Endothelial cell of umbilical vein (primary cell): ENCODE results near the gene NFIC. TPM values are rescaled to one million over a fixed set of nuclear protein-coding genes. Genes with fewer than 3 reads are reported as not detected.

Source experiments
- BruUV-seq: library from RNA; stranded (reverse); fragments of 400-500 nt; replicated peaks from 2 replicates; lab custom pipeline; 2021; lab: Mats Ljungman, UMichigan
- CTCF ChIA-PET: fragments of 300-600, 350-600 bp; sonication (Branson Sonifier 250); formaldehyde crosslinking; loops from one replicate; lab custom pipeline; 2021; ENCODE audit warnings: antibody characterized with exemption, inconsistent platforms; lab: Charles Lee
- POLR2A ChIA-PET: fragments of 300-600, 350-600 bp; sonication (Branson Sonifier 250); formaldehyde crosslinking; loops from one replicate; lab custom pipeline; 2021; ENCODE audit warnings: antibody characterized with exemption, inconsistent platforms; lab: Charles Lee
- DNase-seq: peaks from one replicate; pipeline ENCODE4 v3.0.0-alpha.2; 2011; ENCODE audit warnings: low read depth, low spot score
- FAIRE-seq: peaks from 2 replicates; lab custom pipeline; 2011; peaks lifted over from hg19 to GRCh38; lab: Jason Lieb, UNC
- H2AFZ ChIP-seq: 2 replicates; pipeline ENCODE4 v1.6.0; 2012; ENCODE audit warnings: low read depth, low read length, control low read depth, inconsistent platforms
- H3K27ac ChIP-seq: 2 replicates; pipeline ENCODE4 v1.5.1; 2011; ENCODE audit warnings: low read depth, mild to moderate bottlenecking, control low read depth, low read length, moderate library complexity; ENCODE audit not compliant: insufficient read depth
- H3K27me3 ChIP-seq, 2 experiments: 2 replicates each; pipeline versions ENCODE4 v1.6.0 to v1.6.1; 2011; ENCODE audit warnings: low read length in 2 of 2, mixed read lengths in 1 of 2; ENCODE audit not compliant: control insufficient read depth in 2 of 2, insufficient read depth in 2 of 2
- H3K36me3 ChIP-seq, 2 experiments: 2 replicates in 1 of 2; 3 replicates in 1 of 2; pipeline ENCODE4 v1.5.1; 2011; ENCODE audit warnings: low read length in 2 of 2, mild to moderate bottlenecking in 1 of 2, moderate library complexity in 1 of 2; ENCODE audit not compliant: control insufficient read depth in 2 of 2, insufficient read depth in 2 of 2; ENCODE audit errors: extremely low read depth in 1 of 2
- H3K4me1 ChIP-seq: 3 replicates; pipeline ENCODE4 v1.5.1; 2011; ENCODE audit warnings: mild to moderate bottlenecking, low read length; ENCODE audit not compliant: control insufficient read depth, insufficient read depth; ENCODE audit errors: extremely low read depth
- H3K4me2 ChIP-seq: 2 replicates; pipeline ENCODE4 v1.6.1; 2011; ENCODE audit warnings: low read length, control low read depth, mixed read lengths; ENCODE audit not compliant: insufficient read depth
- H3K4me3 ChIP-seq, 3 experiments: fragments of 200-600 bp in 1 of 3; sonication (generic), shearing (Covaris generic) in 1 of 3; replicated peaks in 1 of 3; 2 replicates each; pipeline ENCODE4 v1.5.1; 2011 to 2016; ENCODE audit warnings: control low read depth in 3 of 3, low read length in 3 of 3, mild to moderate bottlenecking in 2 of 3, inconsistent platforms in 1 of 3, low read depth in 1 of 3, moderate library complexity in 1 of 3; ENCODE audit not compliant: insufficient read depth in 1 of 3
- H3K79me2 ChIP-seq: 2 replicates; pipeline ENCODE4 v1.6.0; 2012; ENCODE audit warnings: low read length, inconsistent platforms; ENCODE audit not compliant: control insufficient read depth, insufficient read depth
- H3K9ac ChIP-seq: replicated peaks from 2 replicates; pipeline ENCODE3; 2011; ENCODE audit warnings: low read length, control low read depth; ENCODE audit not compliant: insufficient read depth; ENCODE audit errors: extremely low read depth
- H3K9me1 ChIP-seq: replicated peaks from 3 replicates; pipeline ENCODE4 v1.6.0; 2011; ENCODE audit warnings: mild to moderate bottlenecking, low read length; ENCODE audit not compliant: control insufficient read depth, insufficient read depth; ENCODE audit errors: extremely low read depth
- H3K9me3 ChIP-seq: replicated peaks from 2 replicates; pipeline ENCODE4 v1.5.1; 2012; ENCODE audit warnings: low read length, inconsistent platforms; ENCODE audit not compliant: control insufficient read depth, insufficient read depth
- H4K20me1 ChIP-seq: replicated peaks from 2 replicates; pipeline ENCODE3; 2011; ENCODE audit warnings: mild to moderate bottlenecking, low read length; ENCODE audit not compliant: control insufficient read depth, insufficient read depth; ENCODE audit errors: extremely low read depth
- EZH2 ChIP-seq: IDR thresholded peaks from 2 replicates; pipeline ENCODE4 v1.6.1; 2012; ENCODE audit warnings: borderline replicate concordance, low read depth, mild to moderate bottlenecking, moderate library complexity, low read length, inconsistent platforms; ENCODE audit not compliant: severe bottlenecking
- FOS ChIP-seq: IDR thresholded peaks from 2 replicates; pipeline ENCODE4 v1.6.1; 2011; ENCODE audit warnings: mild to moderate bottlenecking, low read length, moderate library complexity, borderline replicate concordance; ENCODE audit not compliant: insufficient read depth
- GATA2 ChIP-seq: IDR thresholded peaks from 2 replicates; pipeline ENCODE4 v1.7.0; 2011; ENCODE audit warnings: low read depth, mild to moderate bottlenecking, moderate library complexity, mixed read lengths, low read length; ENCODE audit not compliant: insufficient read length, insufficient read depth
- JUN ChIP-seq: IDR thresholded peaks from 2 replicates; pipeline ENCODE4 v1.6.1; 2011; ENCODE audit warnings: borderline replicate concordance, low read depth; ENCODE audit not compliant: insufficient read length, insufficient read depth
- MAX ChIP-seq: IDR thresholded peaks from 2 replicates; pipeline ENCODE4 v1.6.1; 2011; ENCODE audit not compliant: insufficient read depth, insufficient read length
- MYC ChIP-seq: IDR thresholded peaks from one replicate; pipeline ENCODE4 v1.6.1; 2011; ENCODE audit warnings: mild to moderate bottlenecking, low read depth, low read length
- POLR2A ChIP-seq: IDR thresholded peaks from 2 replicates; pipeline ENCODE4 v1.6.1; 2012; ENCODE audit warnings: low read depth, mild to moderate bottlenecking, control low read depth, low read length
- POLR2AphosphoS5 ChIP-seq: IDR thresholded peaks from 2 replicates; pipeline ENCODE4 v1.6.1; 2012; ENCODE audit warnings: low read depth, mild to moderate bottlenecking, control low read depth, low read length, moderate library complexity; ENCODE audit not compliant: insufficient read depth
- dilution Hi-C: fragments of 300-500 bp; cut with MboI; formaldehyde crosslinking; loops from one replicate; pipeline ENCODE4 v1.15.0; 2019; ENCODE audit warnings: low sequenced_read_pairs; ENCODE audit not compliant: extremely low pct_ligation_motif_present
- intact Hi-C: fragments of 100-400 bp; cut with micrococcal nuclease; formaldehyde crosslinking; loops from one replicate; pipeline ENCODE4 v1.10.0; 2022
- polyA plus RNA-seq, 4 experiments: library from polyadenylated mRNA; depleted of rRNA in 3 of 4; stranded (reverse) in 3 of 4; unstranded in 1 of 4; fragments of >200 nt; gene quantifications; 2 replicates each; pipeline versions ENCODE4 v1.2.1 to v1.2.3, GENCODE V29; 2011 to 2012; ENCODE audit warnings: missing spikeins in 1 of 4
- total RNA-seq: library from RNA; stranded (reverse); gene quantifications from 2 replicates; pipeline ENCODE4 v1.2.3, GENCODE V29; 2021
- TF ChIP-seq, protein P1 (sequence below), 2 donors: IDR thresholded peaks; 1 replicate in 1 of 2; 2 replicates in 1 of 2; pipeline ENCODE4 v1.5.1; 2011; ENCODE audit warnings: low read length in 2 of 2, mild to moderate bottlenecking in 2 of 2, moderate library complexity in 2 of 2, control low read depth in 1 of 2, inconsistent platforms in 1 of 2, low read depth in 1 of 2; ENCODE audit not compliant: insufficient read depth in 1 of 2; ENCODE audit errors: extremely low read depth in 1 of 2

NFIC gene
- total and polyA plus RNA-seq, 2 donors (not counting 3 experiments of a cell fraction or from before 2014, with no cell fraction given) = 11.4 to 133 TPM

GRCh38 chr19:3517638-3518037 lies 151.3 kb downstream of the NFIC start:
- intact Hi-C loops (no loop called here), dilution Hi-C loops (no loop called here)
- BruUV-seq = no TSS peak
- Histone ChIP-seq H3K9me1 (no peaks in the 10 kb centered on the region), H3K27ac (no peak overlapping the region), H2AFZ (no peak overlapping the region), H3K4me1 (no peaks in the 10 kb centered on the region), H3K27me3 (no peaks in the 10 kb centered on the region), H3K79me2 (peaks cover 86% of the 10 kb centered on the region), H3K36me3 (peaks cover 0 to 21% of the 10 kb centered on the region in 2 experiments), H3K9me3 (no peaks in the 10 kb centered on the region), H3K4me2 (no peak overlapping the region), H4K20me1 (no peaks in the 10 kb centered on the region), H3K9ac (no peak overlapping the region), H3K4me3 (no peak overlapping the region)
- ChIA-PET POLR2A (no interaction called here), CTCF (interaction anchor here (1.2 kb wide), 2 partner anchors 27 to 213 kb away, joined by 3 to 4 read pairs; no protein-coding TSS in a partner anchor)
- FAIRE-seq (no peak), DNase-seq (no peak)
- TF ChIP-seq EZH2 (no peak), POLR2A (no peak), GATA2 (no peak), JUN (no peak), POLR2AphosphoS5 (no peak), MAX (no peak), FOS (no peak), MYC (no peak)
- TF ChIP-seq, protein P1, sequence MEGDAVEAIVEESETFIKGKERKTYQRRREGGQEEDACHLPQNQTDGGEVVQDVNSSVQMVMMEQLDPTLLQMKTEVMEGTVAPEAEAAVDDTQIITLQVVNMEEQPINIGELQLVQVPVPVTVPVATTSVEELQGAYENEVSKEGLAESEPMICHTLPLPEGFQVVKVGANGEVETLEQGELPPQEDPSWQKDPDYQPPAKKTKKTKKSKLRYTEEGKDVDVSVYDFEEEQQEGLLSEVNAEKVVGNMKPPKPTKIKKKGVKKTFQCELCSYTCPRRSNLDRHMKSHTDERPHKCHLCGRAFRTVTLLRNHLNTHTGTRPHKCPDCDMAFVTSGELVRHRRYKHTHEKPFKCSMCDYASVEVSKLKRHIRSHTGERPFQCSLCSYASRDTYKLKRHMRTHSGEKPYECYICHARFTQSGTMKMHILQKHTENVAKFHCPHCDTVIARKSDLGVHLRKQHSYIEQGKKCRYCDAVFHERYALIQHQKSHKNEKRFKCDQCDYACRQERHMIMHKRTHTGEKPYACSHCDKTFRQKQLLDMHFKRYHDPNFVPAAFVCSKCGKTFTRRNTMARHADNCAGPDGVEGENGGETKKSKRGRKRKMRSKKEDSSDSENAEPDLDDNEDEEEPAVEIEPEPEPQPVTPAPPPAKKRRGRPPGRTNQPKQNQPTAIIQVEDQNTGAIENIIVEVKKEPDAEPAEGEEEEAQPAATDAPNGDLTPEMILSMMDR (IDR thresholded peaks at IDR 0.05; ENCODE audit: extremely low read depth in 1 of 2, insufficient read depth in 1 of 2, low read depth in 1 of 2, low read length in 2 of 2) = no peak
